ENCODE results near the gene NLRP13. TPM values are rescaled to one million over a fixed set of nuclear protein-coding genes. Genes with fewer than 3 reads are reported as not detected.

The NLRP13 gene
- total and polyA plus RNA-seq, 5 donors = not detected

GRCh38 chr19:55857149-55857548, 75.0 kb downstream of the NLRP13 start:
- Histone ChIP-seq H3K4me1 (ENCODE audit: control insufficient read depth, insufficient read depth, low read length) (no peaks in the 10 kb centered on the region), H3K27ac (ENCODE audit: low read length) (no peak overlapping the region), H3K4me3 (ENCODE audit: low read length) (no peak overlapping the region), H3K27me3 (ENCODE audit: control insufficient read depth, insufficient read depth) (no peaks in the 10 kb centered on the region), H3K9me3 (ENCODE audit: control insufficient read depth, low read length) (no peaks in the 10 kb centered on the region)
- DNase-seq = no peak
- ATAC-seq = no peak
- intact Hi-C loops (cut with DNase I) = no loop called here
- WGBS = 67% methylated on average over 4 of the region's 4 CpGs

GRCh38 chr19:55855160-55855559, 77.0 kb downstream of the NLRP13 start:
- DNase-seq (no peak), ATAC-seq (no peak)
- no peaks in the 10 kb centered on the region for H3K4me1 ChIP-seq (ENCODE audit: control insufficient read depth, insufficient read depth, low read length)
- no peak overlapping the region for H3K27ac ChIP-seq (ENCODE audit: low read length)
- no peak overlapping the region for H3K4me3 ChIP-seq (ENCODE audit: low read length)
- WGBS = 75% methylated on average over 1 of the region's 1 CpG
- no peaks in the 10 kb centered on the region for H3K9me3 ChIP-seq (ENCODE audit: control insufficient read depth, low read length)
- intact Hi-C loops (cut with DNase I) = no loop called here
- H3K27me3 ChIP-seq (ENCODE audit: control insufficient read depth, insufficient read depth) = no peaks in the 10 kb centered on the region

Other genes with a start within 250 kb of the NLRP13 start
- gene NLRP9, start 193.9 kb downstream of the NLRP13 start, total RNA-seq = not detected
- not detected for gene NLRP9, start 193.9 kb downstream of the NLRP13 start, polyA plus RNA-seq
- not detected for gene RFPL4A, start 173.2 kb downstream of the NLRP13 start, total RNA-seq
- not detected for gene RFPL4A, start 173.2 kb downstream of the NLRP13 start, polyA plus RNA-seq
- gene RFPL4AL1, start 163.2 kb downstream of the NLRP13 start, total RNA-seq = not detected
- gene RFPL4AL1, start 163.2 kb downstream of the NLRP13 start, polyA plus RNA-seq = not detected
- gene NLRP11, start 100.3 kb downstream of the NLRP13 start, total RNA-seq = not detected
- gene NLRP11, start 100.3 kb downstream of the NLRP13 start, polyA plus RNA-seq = not detected
- not detected for gene NLRP4, start 95.8 kb downstream of the NLRP13 start, total RNA-seq
- not detected for gene NLRP4, start 95.8 kb downstream of the NLRP13 start, polyA plus RNA-seq
- not detected for gene NLRP8, start 15.5 kb upstream of the NLRP13 start, total RNA-seq
- not detected for gene NLRP8, start 15.5 kb upstream of the NLRP13 start, polyA plus RNA-seq
- not detected for gene NLRP5, start 54.4 kb upstream of the NLRP13 start, total RNA-seq
- gene NLRP5, start 54.4 kb upstream of the NLRP13 start, polyA plus RNA-seq = not detected
- 10 to 100 TPM; 22.0 to 29.2 (median 26.2) TPM for gene ZNF787, start 189.0 kb upstream of the NLRP13 start, total RNA-seq
- gene ZNF787, start 189.0 kb upstream of the NLRP13 start, polyA plus RNA-seq = 25.4 TPM
- gene ZNF444, start 209.0 kb upstream of the NLRP13 start, total RNA-seq = 10 to 100 TPM; 19.3 to 29.3 (median 23.1) TPM
- 20.0 TPM for gene ZNF444, start 209.0 kb upstream of the NLRP13 start, polyA plus RNA-seq
- not detected for gene GALP, start 243.7 kb upstream of the NLRP13 start, total RNA-seq
- not detected for gene GALP, start 243.7 kb upstream of the NLRP13 start, polyA plus RNA-seq

Measured in right cardiac atrium (tissue), 5 donors.